Measurements from ENCODE around the gene SHC4. TPM values are rescaled to one million over a fixed set of nuclear protein-coding genes. Genes with fewer than 3 reads are reported as not detected.

SHC4 gene
- total and polyA plus RNA-seq, 2 of the 13 experiments (the other 11 are each of a cell fraction or from before 2014, with no cell fraction given), result 0.04 TPM; not detected in 1

- ChIA-PET POLR2A (no interaction called here), CTCF (ENCODE audit: low intra/inter-chr PET ratio, low total read pairs) (no interaction called here)
- Histone ChIP-seq H3K79me2 (ENCODE audit: insufficient read depth, low read length) (no peaks in the 10 kb centered on the region), H3K9ac (ENCODE audit: insufficient read depth, low read depth, low read length) (no peak overlapping the region), H4K20me1 (ENCODE audit: insufficient read depth, low read length) (no peaks in the 10 kb centered on the region), H3K9me3 (ENCODE audit: low read length) (no peaks in the 10 kb centered on the region), H3K4me2 (ENCODE audit: low read depth, low read length) (no peak overlapping the region), H3K4me1 (ENCODE audit: insufficient read depth, low read length) (peaks cover 11% of the 10 kb centered on the region; the same call in 1 of the 2 replicates), H3K4me3 (replicated peaks in 1 of 3; ENCODE audit: insufficient read depth in 1 of 3, low read depth in 2 of 3, low read length in 3 of 3) (no peak overlapping the region), H3K27ac (ENCODE audit: extremely low read length, insufficient read depth, low read length) (no peak overlapping the region), H2AFZ (ENCODE audit: low read length) (no peak overlapping the region), H3K36me3 (replicated peaks in 1 of 2; ENCODE audit: control insufficient read depth in 1 of 2, insufficient read depth in 2 of 2, low read length in 2 of 2) (no peaks in the 10 kb centered on the region), H3K27me3 (ENCODE audit: control insufficient read depth in 1 of 2, insufficient read depth in 2 of 2, low read length in 2 of 2) (peaks cover 3 to 26% of the 10 kb centered on the region in 2 experiments; a peak in 3 of 5 replicates)
- no TSS peak for BruUV-seq (replicated peaks)
- no peak for TF ChIP-seq ZFP41 (CRISPR knock-in tag; IDR thresholded peaks at IDR 0.05; ENCODE audit: borderline replicate concordance)
- TF ChIP-seq MED1 (CRISPR knock-in tag; IDR thresholded peaks at IDR 0.05), result no peak
- no peak for TF ChIP-seq ZNF772 (CRISPR knock-in tag; IDR thresholded peaks at IDR 0.05)
- TF ChIP-seq SNAPC5 (CRISPR knock-in tag; IDR thresholded peaks at IDR 0.05; ENCODE audit: borderline replicate concordance), result no peak
- TF ChIP-seq SIX1 (CRISPR knock-in tag; IDR thresholded peaks at IDR 0.05; ENCODE audit: borderline replicate concordance), result no peak
- no peak for TF ChIP-seq ATF5 (CRISPR knock-in tag; IDR thresholded peaks at IDR 0.05; ENCODE audit: low read depth)
- no peak for TF ChIP-seq ZNF747 (CRISPR knock-in tag; IDR thresholded peaks at IDR 0.05; ENCODE audit: borderline replicate concordance)
- TF ChIP-seq KLF9 (CRISPR knock-in tag; IDR thresholded peaks at IDR 0.05; ENCODE audit: low read depth), result no peak
- TF ChIP-seq ZNF777 (CRISPR knock-in tag; IDR thresholded peaks at IDR 0.05), result no peak
- ATAC-seq (no peak), DNase-seq (ENCODE audit: low spot score) (no peak), FAIRE-seq (no peak)
- intact Hi-C loops (cut with micrococcal nuclease; ENCODE audit: unreplicated experiment) (no loop called here), in situ Hi-C loops (cut with HindIII; ENCODE audit: extremely low pct_ligation_motif_present, low pct_unique_long_range_greater_than_20kb) (no loop called here)
- under 1% methylated on average over 4 of the region's 4 CpGs for WGBS (ENCODE audit: low lambda C conversion rate)
Measured at GRCh38 chr15:48968066-48968465, 4.3 kb upstream of the SHC4 start.

GRCh38 chr15:48967336-48967735 is 3.6 kb upstream of the SHC4 start:
- DNase-seq (ENCODE audit: low spot score), result no peak
- in situ Hi-C loops (cut with HindIII; ENCODE audit: extremely low pct_ligation_motif_present, low pct_unique_long_range_greater_than_20kb) (no loop called here), intact Hi-C loops (cut with micrococcal nuclease; ENCODE audit: unreplicated experiment) (no loop called here)
- H3K27ac ChIP-seq (ENCODE audit: extremely low read length, insufficient read depth, low read length), result no peak overlapping the region
- H3K36me3 ChIP-seq (replicated peaks in 1 of 2; ENCODE audit: control insufficient read depth in 1 of 2, insufficient read depth in 2 of 2, low read length in 2 of 2), result no peaks in the 10 kb centered on the region
- ATAC-seq, result no peak
- TF ChIP-seq SNAI1 (CRISPR knock-in tag; IDR thresholded peaks at IDR 0.05; ENCODE audit: borderline replicate concordance) (no peak), TRIM22 (IDR thresholded peaks at IDR 0.05) (no peak), ZNF780A (CRISPR knock-in tag; IDR thresholded peaks at IDR 0.05) (no peak), MATR3 (CRISPR knock-in tag; IDR thresholded peaks at IDR 0.05) (no peak), PHF21A (CRISPR knock-in tag; IDR thresholded peaks at IDR 0.05) (no peak), HNRNPL (IDR thresholded peaks at IDR 0.05; ENCODE audit: low read depth, low read length) (no peak), TBX3 (IDR thresholded peaks at IDR 0.05; ENCODE audit: borderline replicate concordance) (no peak), TAF1 (CRISPR knock-in tag; IDR thresholded peaks at IDR 0.05) (no peak), RBFOX2 (IDR thresholded peaks at IDR 0.05; ENCODE audit: low read depth, low read length) (no peak), POGZ (CRISPR knock-in tag; IDR thresholded peaks at IDR 0.05) (no peak), YEATS2 (CRISPR knock-in tag; IDR thresholded peaks at IDR 0.05; ENCODE audit: borderline replicate concordance) (no peak)
- H3K4me3 ChIP-seq (replicated peaks in 1 of 3; ENCODE audit: insufficient read depth in 1 of 3, low read depth in 2 of 3, low read length in 3 of 3), result no peak overlapping the region
- ChIA-PET CTCF (ENCODE audit: low intra/inter-chr PET ratio, low total read pairs) (no interaction called here), POLR2A (no interaction called here)
- no peak overlapping the region for H3K9ac ChIP-seq (ENCODE audit: insufficient read depth, low read depth, low read length)
- no peak overlapping the region for H2AFZ ChIP-seq (ENCODE audit: low read length)
- no peaks in the 10 kb centered on the region for H3K9me3 ChIP-seq (ENCODE audit: low read length)
- BruUV-seq (replicated peaks), result no TSS peak
- no peaks in the 10 kb centered on the region for H4K20me1 ChIP-seq (ENCODE audit: insufficient read depth, low read length)
- H3K4me2 ChIP-seq (ENCODE audit: low read depth, low read length), result no peak overlapping the region
- FAIRE-seq, result no peak
- peaks cover 17% of the 10 kb centered on the region; the same call in 1 of the 2 replicates for H3K4me1 ChIP-seq (ENCODE audit: insufficient read depth, low read length)
- H3K27me3 ChIP-seq (ENCODE audit: control insufficient read depth in 1 of 2, insufficient read depth in 2 of 2, low read length in 2 of 2), result peaks cover 4 to 33% of the 10 kb centered on the region in 2 experiments; a peak in 3 of 5 replicates
- H3K79me2 ChIP-seq (ENCODE audit: insufficient read depth, low read length), result no peaks in the 10 kb centered on the region
